HepG2 (cell line): Measurements from ENCODE around the gene ATP6V0E2. TPM values are rescaled to one million over a fixed set of nuclear protein-coding genes. Genes with fewer than 3 reads are reported as not detected.

Source experiments
- ESRRA ChIP-seq: sonication (generic); formaldehyde crosslinking; IDR thresholded peaks from 2 replicates; pipeline ENCODE4 v1.5.1; 2020; ENCODE audit warnings: mild to moderate bottlenecking, low read depth, missing genetic modification reagents
- GFI1 ChIP-seq: sonication (generic); formaldehyde crosslinking; IDR thresholded peaks from 2 replicates; pipeline ENCODE4 v1.5.0; 2020; ENCODE audit warnings: missing genetic modification reagents, mild to moderate bottlenecking, borderline replicate concordance
- KDM1A ChIP-seq: IDR thresholded peaks from 2 replicates; pipeline ENCODE4 v1.6.1; 2016; ENCODE audit warnings: missing compliant biosample characterization
- MXD3 ChIP-seq: IDR thresholded peaks from 2 replicates; pipeline ENCODE4 v1.6.1; 2016; ENCODE audit warnings: mild to moderate bottlenecking, missing biosample characterization, missing genetic modification reagents
- SALL1 ChIP-seq: sonication (generic); formaldehyde crosslinking; IDR thresholded peaks from 2 replicates; pipeline ENCODE4 v1.8.0; 2022; ENCODE audit warnings: mild to moderate bottlenecking, missing genetic modification reagents
- SCMH1 ChIP-seq: sonication (generic); formaldehyde crosslinking; IDR thresholded peaks from 2 replicates; pipeline ENCODE4 v1.9.0; 2021; ENCODE audit warnings: missing genetic modification reagents, mild to moderate bottlenecking, borderline replicate concordance
- SIN3A ChIP-seq: IDR thresholded peaks from 2 replicates; pipeline ENCODE4 v1.6.1; 2011; ENCODE audit warnings: low read depth, mild to moderate bottlenecking, control low read depth, low read length, borderline replicate concordance
- ZBTB49 ChIP-seq: sonication (generic); formaldehyde crosslinking; IDR thresholded peaks from 2 replicates; pipeline ENCODE4 v1.4.0; 2020; ENCODE audit warnings: missing genetic modification reagents, borderline replicate concordance
- ZFX ChIP-seq: sonication (generic); formaldehyde crosslinking; IDR thresholded peaks from 2 replicates; pipeline ENCODE4 v1.4.0; 2020; ENCODE audit warnings: mild to moderate bottlenecking, low read depth, missing genetic modification reagents, moderate library complexity
- ZNF337 ChIP-seq: sonication (generic); formaldehyde crosslinking; IDR thresholded peaks from 2 replicates; pipeline ENCODE4 v1.5.1; 2020; ENCODE audit warnings: missing genetic modification reagents, low read depth, mild to moderate bottlenecking, borderline replicate concordance
- ZNF33A ChIP-seq: sonication (generic); formaldehyde crosslinking; IDR thresholded peaks from 2 replicates; pipeline ENCODE4 v1.5.1; 2020; ENCODE audit warnings: missing genetic modification reagents, mild to moderate bottlenecking, moderate library complexity, borderline replicate concordance
- ZNF543 ChIP-seq: sonication (generic); formaldehyde crosslinking; IDR thresholded peaks from 2 replicates; pipeline ENCODE4 v1.4.0; 2020; ENCODE audit warnings: mild to moderate bottlenecking, missing genetic modification reagents
- polyA plus RNA-seq, 8 experiments: library from polyadenylated mRNA; depleted of rRNA in 3 of 8; stranded (reverse) in 7 of 8; unstranded in 1 of 8; fragments of >200 nt; fragmentation: Illumina TruSeq in 4 of 8; extraction: Trizol in 4 of 8; gene quantifications; 2 replicates each; pipeline versions ENCODE4 v1.2.1 to v1.2.3, GENCODE V29; 2011 to 2016; ENCODE audit warnings: low read depth in 4 of 8, missing spikeins in 1 of 8, mixed read lengths in 1 of 8; ENCODE audit not compliant: insufficient read depth in 1 of 8
- total RNA-seq, 5 experiments: library from RNA; depleted of rRNA; stranded (reverse); fragments of >200 nt; fragmentation: Illumina TruSeq; extraction: Trizol; gene quantifications; 2 replicates each; pipeline ENCODE4 v1.2.3, GENCODE V29; 2016; ENCODE audit warnings: low read depth in 1 of 5
- TF ChIP-seq, protein P1 (sequence below): sonication (generic); formaldehyde crosslinking; IDR thresholded peaks from 2 replicates; pipeline ENCODE4 v1.4.0; 2020; ENCODE audit warnings: missing genetic modification reagents, borderline replicate concordance
- TF ChIP-seq, protein P2 (sequence below): sonication (generic); formaldehyde crosslinking; IDR thresholded peaks from 2 replicates; pipeline ENCODE4 v1.4.0; 2020; ENCODE audit warnings: missing genetic modification reagents
- TF ChIP-seq, protein P3 (sequence below): sonication (generic); formaldehyde crosslinking; IDR thresholded peaks from 2 replicates; pipeline ENCODE4 v1.8.1; 2022; ENCODE audit warnings: low read depth, mild to moderate bottlenecking, missing genetic modification reagents
- TF ChIP-seq, protein P4 (sequence below): sonication (generic); formaldehyde crosslinking; IDR thresholded peaks from 2 replicates; pipeline ENCODE4 v1.8.0; 2023; ENCODE audit warnings: mild to moderate bottlenecking, missing genetic modification reagents

ATP6V0E2 gene
- total and polyA plus RNA-seq, 2 of the 13 experiments (the other 11 are each of a cell fraction or from before 2014, with no cell fraction given), result 36.8 to 203 TPM

DNA sequence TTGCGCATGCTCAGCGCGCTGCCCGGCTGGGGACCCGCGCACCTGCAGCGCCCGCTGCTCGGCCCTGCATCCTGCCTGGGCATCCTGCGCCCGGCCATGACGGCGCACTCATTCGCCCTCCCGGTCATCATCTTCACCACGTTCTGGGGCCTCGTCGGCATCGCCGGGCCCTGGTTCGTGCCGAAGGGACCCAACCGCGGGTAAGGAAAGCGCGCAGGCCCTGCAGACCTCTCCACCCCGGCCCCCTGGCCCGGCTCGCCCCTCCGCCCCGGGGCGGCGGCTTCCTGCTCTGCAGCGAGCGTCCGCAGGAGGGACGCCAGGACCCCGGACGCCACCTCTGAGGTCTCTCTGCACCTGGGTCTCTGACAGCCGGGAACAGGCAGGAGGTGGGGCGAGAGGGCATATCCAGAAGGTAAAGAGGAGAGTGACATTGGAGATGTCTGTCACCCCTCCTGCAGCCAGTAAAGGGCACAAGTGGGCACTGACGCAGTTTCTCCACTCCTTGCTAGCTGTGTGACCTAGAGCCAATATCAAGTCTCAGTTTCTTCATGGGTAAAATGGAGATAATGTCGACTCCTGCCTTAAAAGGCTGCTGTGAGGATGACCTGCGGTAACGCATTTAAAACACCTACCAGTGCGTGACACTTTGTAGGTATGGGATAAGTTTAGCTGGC, 338 bp downstream of the ATP6V0E2 start (continued):
- TF ChIP-seq SALL1 (CRISPR knock-in tag) (0 out of 2 replicates have a peak, but pooled peaks have one; percentile 30), ZNF543 (CRISPR knock-in tag) (no peak), ZFX (CRISPR knock-in tag) (peak; percentile 80), GFI1 (no peak), ZNF337 (CRISPR knock-in tag) (peak; percentile 72; the same call in 1 of the 2 replicates), SIN3A (no peak), SCMH1 (no peak), ESRRA (CRISPR knock-in tag) (peak; percentile 48; the same call in 1 of the 2 replicates), ZNF33A (no peak), KDM1A (peak; percentile 44; the same call in 1 of the 2 replicates), ZBTB49 (CRISPR knock-in tag) (0 out of 2 replicates have a peak, but pooled peaks have one; percentile 35), MXD3 (peak; percentile 40)
- TF ChIP-seq, protein P1, sequence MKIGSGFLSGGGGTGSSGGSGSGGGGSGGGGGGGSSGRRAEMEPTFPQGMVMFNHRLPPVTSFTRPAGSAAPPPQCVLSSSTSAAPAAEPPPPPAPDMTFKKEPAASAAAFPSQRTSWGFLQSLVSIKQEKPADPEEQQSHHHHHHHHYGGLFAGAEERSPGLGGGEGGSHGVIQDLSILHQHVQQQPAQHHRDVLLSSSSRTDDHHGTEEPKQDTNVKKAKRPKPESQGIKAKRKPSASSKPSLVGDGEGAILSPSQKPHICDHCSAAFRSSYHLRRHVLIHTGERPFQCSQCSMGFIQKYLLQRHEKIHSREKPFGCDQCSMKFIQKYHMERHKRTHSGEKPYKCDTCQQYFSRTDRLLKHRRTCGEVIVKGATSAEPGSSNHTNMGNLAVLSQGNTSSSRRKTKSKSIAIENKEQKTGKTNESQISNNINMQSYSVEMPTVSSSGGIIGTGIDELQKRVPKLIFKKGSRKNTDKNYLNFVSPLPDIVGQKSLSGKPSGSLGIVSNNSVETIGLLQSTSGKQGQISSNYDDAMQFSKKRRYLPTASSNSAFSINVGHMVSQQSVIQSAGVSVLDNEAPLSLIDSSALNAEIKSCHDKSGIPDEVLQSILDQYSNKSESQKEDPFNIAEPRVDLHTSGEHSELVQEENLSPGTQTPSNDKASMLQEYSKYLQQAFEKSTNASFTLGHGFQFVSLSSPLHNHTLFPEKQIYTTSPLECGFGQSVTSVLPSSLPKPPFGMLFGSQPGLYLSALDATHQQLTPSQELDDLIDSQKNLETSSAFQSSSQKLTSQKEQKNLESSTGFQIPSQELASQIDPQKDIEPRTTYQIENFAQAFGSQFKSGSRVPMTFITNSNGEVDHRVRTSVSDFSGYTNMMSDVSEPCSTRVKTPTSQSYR, result no peak
- TF ChIP-seq, protein P2, sequence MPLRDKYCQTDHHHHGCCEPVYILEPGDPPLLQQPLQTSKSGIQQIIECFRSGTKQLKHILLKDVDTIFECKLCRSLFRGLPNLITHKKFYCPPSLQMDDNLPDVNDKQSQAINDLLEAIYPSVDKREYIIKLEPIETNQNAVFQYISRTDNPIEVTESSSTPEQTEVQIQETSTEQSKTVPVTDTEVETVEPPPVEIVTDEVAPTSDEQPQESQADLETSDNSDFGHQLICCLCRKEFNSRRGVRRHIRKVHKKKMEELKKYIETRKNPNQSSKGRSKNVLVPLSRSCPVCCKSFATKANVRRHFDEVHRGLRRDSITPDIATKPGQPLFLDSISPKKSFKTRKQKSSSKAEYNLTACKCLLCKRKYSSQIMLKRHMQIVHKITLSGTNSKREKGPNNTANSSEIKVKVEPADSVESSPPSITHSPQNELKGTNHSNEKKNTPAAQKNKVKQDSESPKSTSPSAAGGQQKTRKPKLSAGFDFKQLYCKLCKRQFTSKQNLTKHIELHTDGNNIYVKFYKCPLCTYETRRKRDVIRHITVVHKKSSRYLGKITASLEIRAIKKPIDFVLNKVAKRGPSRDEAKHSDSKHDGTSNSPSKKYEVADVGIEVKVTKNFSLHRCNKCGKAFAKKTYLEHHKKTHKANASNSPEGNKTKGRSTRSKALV, result peak; percentile 60
- TF ChIP-seq, protein P3, sequence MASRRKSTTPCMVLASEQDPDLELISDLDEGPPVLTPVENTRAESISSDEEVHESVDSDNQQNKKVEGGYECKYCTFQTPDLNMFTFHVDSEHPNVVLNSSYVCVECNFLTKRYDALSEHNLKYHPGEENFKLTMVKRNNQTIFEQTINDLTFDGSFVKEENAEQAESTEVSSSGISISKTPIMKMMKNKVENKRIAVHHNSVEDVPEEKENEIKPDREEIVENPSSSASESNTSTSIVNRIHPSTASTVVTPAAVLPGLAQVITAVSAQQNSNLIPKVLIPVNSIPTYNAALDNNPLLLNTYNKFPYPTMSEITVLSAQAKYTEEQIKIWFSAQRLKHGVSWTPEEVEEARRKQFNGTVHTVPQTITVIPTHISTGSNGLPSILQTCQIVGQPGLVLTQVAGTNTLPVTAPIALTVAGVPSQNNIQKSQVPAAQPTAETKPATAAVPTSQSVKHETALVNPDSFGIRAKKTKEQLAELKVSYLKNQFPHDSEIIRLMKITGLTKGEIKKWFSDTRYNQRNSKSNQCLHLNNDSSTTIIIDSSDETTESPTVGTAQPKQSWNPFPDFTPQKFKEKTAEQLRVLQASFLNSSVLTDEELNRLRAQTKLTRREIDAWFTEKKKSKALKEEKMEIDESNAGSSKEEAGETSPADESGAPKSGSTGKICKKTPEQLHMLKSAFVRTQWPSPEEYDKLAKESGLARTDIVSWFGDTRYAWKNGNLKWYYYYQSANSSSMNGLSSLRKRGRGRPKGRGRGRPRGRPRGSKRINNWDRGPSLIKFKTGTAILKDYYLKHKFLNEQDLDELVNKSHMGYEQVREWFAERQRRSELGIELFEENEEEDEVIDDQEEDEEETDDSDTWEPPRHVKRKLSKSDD (CRISPR knock-in tag), result no peak
- TF ChIP-seq, protein P4, sequence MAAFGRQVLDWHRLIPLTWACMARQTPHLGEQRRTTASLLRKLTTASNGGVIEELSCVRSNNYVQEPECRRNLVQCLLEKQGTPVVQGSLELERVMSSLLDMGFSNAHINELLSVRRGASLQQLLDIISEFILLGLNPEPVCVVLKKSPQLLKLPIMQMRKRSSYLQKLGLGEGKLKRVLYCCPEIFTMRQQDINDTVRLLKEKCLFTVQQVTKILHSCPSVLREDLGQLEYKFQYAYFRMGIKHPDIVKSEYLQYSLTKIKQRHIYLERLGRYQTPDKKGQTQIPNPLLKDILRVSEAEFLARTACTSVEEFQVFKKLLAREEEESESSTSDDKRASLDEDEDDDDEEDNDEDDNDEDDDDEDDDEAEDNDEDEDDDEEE (CRISPR knock-in tag), result no peak
